ENCODE data around the gene M6PR.

- TF ChIP-seq CTCF (IDR thresholded peaks at IDR 0.05; ENCODE audit: poor library complexity, severe bottlenecking) (no peak), TAF1 (IDR thresholded peaks at IDR 0.05; ENCODE audit: low read depth) (no peak)
These were observed 32.4 kb downstream of the M6PR start for GRCh38 chr12:8917031-8917430.
